Measurements from ENCODE around the gene TFDP2. TPM values are rescaled to one million over a fixed set of nuclear protein-coding genes. Genes with fewer than 3 reads are reported as not detected.
"Not testable (repeated sequence)": the region's sequence is repeated elsewhere in the genome, so short reads cannot be mapped to it uniquely, and the experiment has no call there.

The TFDP2 gene
- total and polyA plus RNA-seq, 4 donors: 13.3 to 62.5 (median 27.8) TPM

DNA sequence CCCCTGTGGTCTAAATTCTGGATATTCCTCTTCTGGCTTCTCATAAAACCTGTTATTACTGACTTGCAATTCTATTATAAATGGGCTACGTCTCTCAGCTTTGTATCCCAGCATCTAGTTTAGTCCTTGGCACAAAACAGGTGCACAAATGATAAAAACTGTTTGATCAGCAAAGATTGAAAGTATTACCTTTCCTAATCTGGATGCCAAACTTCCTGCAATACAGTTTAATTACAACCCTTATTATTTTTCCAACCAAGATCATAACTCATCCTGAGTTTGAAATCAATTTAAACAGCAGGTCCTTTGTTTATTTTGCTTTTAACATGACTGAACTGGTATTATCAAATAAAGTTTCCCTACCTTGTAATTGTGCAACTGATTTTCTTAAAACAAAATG, 140.3 kb downstream of the TFDP2 start:
- WGBS, 2 donors: 94 to 95% methylated on average over 1 of the region's 1 CpG
- ATAC-seq (ENCODE audit: low FRiP score) (no peak), DNase-seq (no peak)
- H3K4me3 ChIP-seq (ENCODE audit: low read length in 2 of 2): no peak overlapping the region
- no peak overlapping the region for H3K27ac ChIP-seq (ENCODE audit: low read depth in 1 of 2, low read length in 2 of 2)
- no peaks in the 10 kb centered on the region for H3K9me3 ChIP-seq (ENCODE audit: control insufficient read depth, low read length)
- H3K4me1 ChIP-seq (ENCODE audit: control insufficient read depth in 1 of 2, insufficient read depth in 2 of 2, low read length in 2 of 2): peaks cover 0 to under 1% of the 10 kb centered on the region in 2 donors
- no peaks in the 10 kb centered on the region for H3K36me3 ChIP-seq (ENCODE audit: control insufficient read depth in 1 of 2, insufficient read depth in 2 of 2, low read length in 1 of 2)
- intact Hi-C loops (cut with DNase I): no loop called here
- no peaks in the 10 kb centered on the region for H3K27me3 ChIP-seq (ENCODE audit: control insufficient read depth in 1 of 2, insufficient read depth in 2 of 2, low read length in 1 of 2)

DNA sequence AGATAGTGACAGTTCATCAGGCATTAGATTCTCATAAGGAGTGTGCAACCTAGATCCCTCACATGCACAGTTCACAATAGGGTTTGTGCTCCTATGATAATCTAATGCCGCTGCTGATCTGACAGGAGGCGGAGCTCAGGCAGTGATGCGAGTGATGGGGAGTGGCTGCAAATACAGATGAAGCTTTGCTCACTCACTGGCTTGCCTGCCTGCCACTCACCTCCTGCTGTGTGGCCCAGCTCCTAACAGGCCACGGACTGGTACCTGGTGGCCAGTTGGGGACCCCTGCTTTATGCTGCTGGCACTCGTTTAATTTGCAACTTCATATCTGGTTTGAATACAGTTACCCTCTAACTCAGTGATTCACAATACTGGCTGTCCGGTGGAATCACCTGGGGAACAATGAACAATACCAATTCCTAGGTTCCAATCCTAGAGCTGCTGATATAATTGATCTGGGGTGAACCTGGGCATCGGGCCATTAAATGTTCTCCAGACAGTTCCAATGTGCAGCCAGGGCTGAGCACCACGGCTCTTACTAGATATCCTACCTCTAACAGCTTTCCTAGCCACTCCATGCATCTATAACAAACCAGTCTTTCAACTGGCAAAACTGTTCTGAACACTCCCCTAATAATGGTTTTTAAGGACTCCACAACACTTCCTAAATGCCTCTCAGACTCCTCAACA, 141.5 kb downstream of the TFDP2 start:
- intact Hi-C loops (cut with DNase I): no loop called here
- Histone ChIP-seq H3K36me3 (ENCODE audit: control insufficient read depth in 1 of 2, insufficient read depth in 2 of 2, low read length in 1 of 2) (no peaks in the 10 kb centered on the region), H3K9me3 (ENCODE audit: control insufficient read depth, low read length) (no peaks in the 10 kb centered on the region), H3K27ac (ENCODE audit: low read depth in 1 of 2, low read length in 2 of 2) (no peak overlapping the region), H3K27me3 (ENCODE audit: control insufficient read depth in 1 of 2, insufficient read depth in 2 of 2, low read length in 1 of 2) (no peaks in the 10 kb centered on the region), H3K4me1 (ENCODE audit: control insufficient read depth in 1 of 2, insufficient read depth in 2 of 2, low read length in 2 of 2) (no peaks in the 10 kb centered on the region), H3K4me3 (ENCODE audit: low read length in 2 of 2) (no peak overlapping the region)
- ATAC-seq (ENCODE audit: low FRiP score): no peak
- no peak for DNase-seq
- 86 to 89% methylated on average over 8 of the region's 8 CpGs for WGBS, 2 donors

DNA sequence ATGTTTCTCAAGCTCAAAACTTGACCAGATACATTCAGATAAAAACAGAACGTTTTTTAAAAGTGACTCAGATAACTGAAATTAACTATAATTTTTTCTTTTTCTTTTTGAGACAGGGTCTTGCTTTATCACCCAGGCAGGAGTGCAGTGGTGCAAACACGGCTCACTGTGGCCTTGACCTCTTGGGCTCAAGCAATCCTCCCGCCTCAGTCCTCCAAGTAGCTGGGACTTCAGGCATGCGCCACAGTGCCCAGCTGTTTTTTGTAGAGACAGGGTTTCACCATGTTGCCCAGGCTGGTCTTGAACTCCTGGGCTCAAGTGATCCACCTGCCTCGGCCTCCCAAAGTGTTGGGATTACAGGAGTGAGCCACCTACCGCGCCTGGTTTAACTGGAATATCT, 144.4 kb downstream of the TFDP2 start:
- H3K4me3 ChIP-seq (ENCODE audit: low read length in 2 of 2); DNase-seq; H3K27me3 ChIP-seq (ENCODE audit: control insufficient read depth in 1 of 2, insufficient read depth in 2 of 2, low read length in 1 of 2); H3K27ac ChIP-seq (ENCODE audit: low read depth in 1 of 2, low read length in 2 of 2); intact Hi-C loops (cut with DNase I); H3K36me3 ChIP-seq (ENCODE audit: control insufficient read depth in 1 of 2, insufficient read depth in 2 of 2, low read length in 1 of 2); ATAC-seq (ENCODE audit: low FRiP score); H3K9me3 ChIP-seq (ENCODE audit: control insufficient read depth, low read length); H3K4me1 ChIP-seq (ENCODE audit: control insufficient read depth in 1 of 2, insufficient read depth in 2 of 2, low read length in 2 of 2): not testable (repeated sequence)
- 90 to 91% methylated on average over 7 of the region's 7 CpGs for WGBS, 2 donors

DNA sequence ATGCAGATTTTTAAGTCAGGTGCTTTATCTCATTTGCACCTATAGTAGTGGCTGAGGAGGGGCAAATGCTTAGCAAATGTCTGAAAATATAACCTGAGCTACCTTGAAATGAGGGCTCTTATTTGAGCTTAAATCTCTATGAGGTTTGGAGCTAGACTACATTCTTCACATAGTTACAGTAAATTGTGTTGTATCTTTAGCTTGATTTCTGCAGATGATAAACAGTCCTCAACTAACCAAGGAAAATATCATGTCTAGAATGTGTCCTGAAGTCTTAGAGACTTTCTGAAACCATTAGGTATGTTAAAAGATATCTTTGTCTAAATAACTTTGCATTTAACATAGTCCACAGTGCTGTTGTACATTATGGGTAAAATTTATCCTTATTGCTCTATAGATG, 145.3 kb downstream of the TFDP2 start:
- no peak overlapping the region for H3K4me3 ChIP-seq (ENCODE audit: low read length in 2 of 2)
- H3K27ac ChIP-seq (ENCODE audit: low read depth in 1 of 2, low read length in 2 of 2): no peak overlapping the region
- DNase-seq (no peak), ATAC-seq (ENCODE audit: low FRiP score) (no peak)
- H3K36me3 ChIP-seq (ENCODE audit: control insufficient read depth in 1 of 2, insufficient read depth in 2 of 2, low read length in 1 of 2): no peaks in the 10 kb centered on the region
- no peaks in the 10 kb centered on the region for H3K27me3 ChIP-seq (ENCODE audit: control insufficient read depth in 1 of 2, insufficient read depth in 2 of 2, low read length in 1 of 2)
- no peaks in the 10 kb centered on the region for H3K4me1 ChIP-seq (ENCODE audit: control insufficient read depth in 1 of 2, insufficient read depth in 2 of 2, low read length in 2 of 2)
- intact Hi-C loops (cut with DNase I): no loop called here
- no peaks in the 10 kb centered on the region for H3K9me3 ChIP-seq (ENCODE audit: control insufficient read depth, low read length)

DNA sequence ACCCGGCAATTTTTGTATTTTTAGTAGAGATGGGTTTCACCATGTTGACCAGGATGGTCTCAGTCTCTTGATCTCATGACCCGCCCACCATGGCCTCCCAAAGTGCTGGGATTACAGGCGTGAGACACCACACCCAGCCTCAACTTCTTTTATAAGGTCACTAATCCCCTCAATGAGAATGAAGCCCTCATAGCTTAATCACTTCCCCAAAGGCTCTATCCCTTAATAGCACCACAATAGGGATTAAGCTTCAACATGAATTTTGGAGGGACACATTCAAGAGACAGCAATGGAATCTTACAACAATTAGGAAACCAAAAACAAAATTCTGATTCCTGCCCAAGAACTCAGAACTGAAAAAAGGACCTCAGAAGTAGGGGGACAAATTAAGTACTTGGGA, 146.1 kb downstream of the TFDP2 start:
- H3K27ac ChIP-seq (ENCODE audit: low read depth in 1 of 2, low read length in 2 of 2): no peak overlapping the region
- ATAC-seq (ENCODE audit: low FRiP score) (no peak), DNase-seq (no peak)
- 96 to 97% methylated on average over 3 of the region's 3 CpGs for WGBS, 2 donors
- H3K36me3 ChIP-seq (ENCODE audit: control insufficient read depth in 1 of 2, insufficient read depth in 2 of 2, low read length in 1 of 2): no peaks in the 10 kb centered on the region
- H3K4me1 ChIP-seq (ENCODE audit: control insufficient read depth in 1 of 2, insufficient read depth in 2 of 2, low read length in 2 of 2): no peaks in the 10 kb centered on the region
- no peaks in the 10 kb centered on the region for H3K9me3 ChIP-seq (ENCODE audit: control insufficient read depth, low read length)
- no peaks in the 10 kb centered on the region for H3K27me3 ChIP-seq (ENCODE audit: control insufficient read depth in 1 of 2, insufficient read depth in 2 of 2, low read length in 1 of 2)
- intact Hi-C loops (cut with DNase I): no loop called here
- H3K4me3 ChIP-seq (ENCODE audit: low read length in 2 of 2): no peak overlapping the region

DNA sequence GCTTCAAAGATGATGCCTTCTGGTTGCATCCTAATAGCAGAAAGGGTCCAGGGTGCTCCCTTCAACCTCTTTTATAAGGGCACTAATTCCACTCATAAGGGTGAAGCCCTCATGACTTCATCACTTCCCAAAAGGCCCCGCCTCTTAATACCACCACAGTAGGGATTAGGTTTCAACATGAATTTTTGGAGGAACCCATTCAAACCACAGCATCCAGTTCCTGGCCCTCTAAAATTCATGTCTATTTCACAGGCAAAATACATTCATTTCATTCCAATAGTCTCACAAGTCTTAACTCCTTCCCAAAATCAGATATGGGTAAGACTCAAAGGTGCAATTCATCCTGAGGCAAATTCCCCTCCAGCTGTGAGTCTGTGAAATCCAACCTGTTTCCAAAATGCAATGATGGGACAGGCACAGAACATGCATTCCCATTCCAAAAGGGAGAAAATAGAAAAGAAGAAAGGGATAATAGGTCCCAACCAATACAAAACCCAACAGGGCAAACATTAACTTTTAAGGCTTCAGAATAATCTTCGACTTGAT, 148.9 kb downstream of the TFDP2 start:
- no peak for DNase-seq
- no peak for ATAC-seq (ENCODE audit: low FRiP score)
- Histone ChIP-seq H3K27me3 (ENCODE audit: control insufficient read depth in 1 of 2, insufficient read depth in 2 of 2, low read length in 1 of 2) (no peaks in the 10 kb centered on the region), H3K4me1 (ENCODE audit: control insufficient read depth in 1 of 2, insufficient read depth in 2 of 2, low read length in 2 of 2) (no peaks in the 10 kb centered on the region), H3K9me3 (ENCODE audit: control insufficient read depth, low read length) (no peaks in the 10 kb centered on the region), H3K4me3 (ENCODE audit: low read length in 2 of 2) (no peak overlapping the region), H3K27ac (ENCODE audit: low read depth in 1 of 2, low read length in 2 of 2) (no peak overlapping the region), H3K36me3 (ENCODE audit: control insufficient read depth in 1 of 2, insufficient read depth in 2 of 2, low read length in 1 of 2) (no peaks in the 10 kb centered on the region)
- WGBS, 2 donors: 96 to 97% methylated on average over 2 of the region's 2 CpGs
- intact Hi-C loops (cut with DNase I): no loop called here

DNA sequence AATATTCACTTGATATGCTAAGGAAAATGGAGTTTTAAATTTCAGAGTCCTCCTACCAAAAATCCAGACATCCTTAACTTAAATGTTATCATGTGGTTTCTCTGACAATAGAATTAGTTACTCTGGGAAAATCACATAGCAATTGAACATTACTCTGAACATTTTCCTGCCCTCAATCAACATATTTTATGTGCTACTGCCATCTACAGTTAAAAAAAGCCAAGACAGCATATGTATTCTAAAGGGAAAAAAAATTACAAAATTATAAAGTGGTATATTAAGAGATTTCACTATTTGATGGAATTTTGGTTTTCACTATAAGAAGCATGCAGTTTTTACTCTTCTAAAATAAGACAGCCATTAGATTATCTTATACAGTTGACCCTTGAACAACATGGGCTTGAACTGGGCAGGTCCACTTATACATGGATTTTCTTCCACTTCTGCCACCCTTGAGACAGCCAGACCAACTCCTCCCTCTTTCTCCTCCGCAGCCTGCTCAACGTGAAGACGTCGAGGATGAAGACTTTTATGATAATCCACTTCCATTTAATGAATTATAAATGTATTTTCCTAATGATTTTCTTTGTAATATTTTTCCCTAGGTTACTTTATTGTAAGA, 150.6 kb downstream of the TFDP2 start:
- no peaks in the 10 kb centered on the region for H3K36me3 ChIP-seq (ENCODE audit: control insufficient read depth in 1 of 2, insufficient read depth in 2 of 2, low read length in 1 of 2)
- H3K4me1 ChIP-seq (ENCODE audit: control insufficient read depth in 1 of 2, insufficient read depth in 2 of 2, low read length in 2 of 2): peaks cover 0 to 1% of the 10 kb centered on the region in 2 donors
- H3K4me3 ChIP-seq (ENCODE audit: low read length in 2 of 2): no peak overlapping the region
- H3K27ac ChIP-seq (ENCODE audit: low read depth in 1 of 2, low read length in 2 of 2): no peak overlapping the region
- H3K27me3 ChIP-seq (ENCODE audit: control insufficient read depth in 1 of 2, insufficient read depth in 2 of 2, low read length in 1 of 2): no peaks in the 10 kb centered on the region
- H3K9me3 ChIP-seq (ENCODE audit: control insufficient read depth, low read length): no peaks in the 10 kb centered on the region
- ATAC-seq (ENCODE audit: low FRiP score): no peak
- intact Hi-C loops (cut with DNase I): no loop called here
- 69 to 85% methylated on average over 4 of the region's 4 CpGs for WGBS, 2 donors
- no peak for DNase-seq

DNA sequence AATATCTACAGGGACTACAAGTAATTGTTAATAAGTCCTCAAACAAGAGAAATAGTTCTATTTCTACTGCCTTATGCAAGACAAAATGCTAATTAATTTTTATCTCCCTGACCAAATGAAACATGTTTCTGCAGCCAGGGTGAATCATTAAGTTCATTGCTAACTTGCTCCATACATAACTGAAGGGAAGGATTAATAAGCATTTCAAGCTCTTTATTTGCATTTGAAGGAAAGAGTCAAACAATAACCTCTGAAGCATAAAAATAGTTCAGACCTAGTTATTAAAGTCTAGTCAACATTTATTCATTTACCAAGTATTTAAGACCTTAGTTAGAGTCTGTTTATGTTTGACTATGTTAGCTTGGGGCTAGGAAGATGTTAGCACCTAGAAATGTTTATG, 152.9 kb downstream of the TFDP2 start:
- no peak overlapping the region for H3K27ac ChIP-seq (ENCODE audit: low read depth in 1 of 2, low read length in 2 of 2)
- no peaks in the 10 kb centered on the region for H3K36me3 ChIP-seq (ENCODE audit: control insufficient read depth in 1 of 2, insufficient read depth in 2 of 2, low read length in 1 of 2)
- intact Hi-C loops (cut with DNase I): no loop called here

DNA sequence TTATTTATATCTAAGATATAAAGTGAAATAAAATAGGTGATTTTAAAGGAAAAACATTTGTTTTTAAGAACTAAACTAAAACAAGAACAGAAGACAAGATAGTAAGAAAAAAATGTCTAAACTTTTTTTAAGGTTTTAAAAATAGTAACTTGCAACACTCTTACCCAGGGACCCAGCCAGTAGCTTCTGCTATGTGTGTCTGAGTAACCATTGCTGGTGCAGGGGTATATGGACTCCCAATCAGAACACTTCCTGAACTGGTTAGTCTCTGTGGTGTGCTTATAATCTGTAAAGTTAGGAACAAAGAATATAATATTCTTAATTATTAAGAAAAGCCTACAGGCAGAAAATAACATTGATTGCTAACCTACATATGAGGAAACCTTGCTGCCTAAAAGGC, 154.5 kb downstream of the TFDP2 start:
- no peak overlapping the region for H3K4me3 ChIP-seq (ENCODE audit: low read length in 2 of 2)
- no peak overlapping the region for H3K27ac ChIP-seq (ENCODE audit: low read depth in 1 of 2, low read length in 2 of 2)
- no peak for DNase-seq
- peaks cover 0 to 1% of the 10 kb centered on the region in 2 donors for H3K4me1 ChIP-seq (ENCODE audit: control insufficient read depth in 1 of 2, insufficient read depth in 2 of 2, low read length in 2 of 2)
- no peak for ATAC-seq (ENCODE audit: low FRiP score)
- H3K9me3 ChIP-seq (ENCODE audit: control insufficient read depth, low read length): no peaks in the 10 kb centered on the region
- intact Hi-C loops (cut with DNase I): no loop called here
- no peaks in the 10 kb centered on the region for H3K27me3 ChIP-seq (ENCODE audit: control insufficient read depth in 1 of 2, insufficient read depth in 2 of 2, low read length in 1 of 2)
- H3K36me3 ChIP-seq (ENCODE audit: control insufficient read depth in 1 of 2, insufficient read depth in 2 of 2, low read length in 1 of 2): no peaks in the 10 kb centered on the region

More for the DNA sequence above, 152.9 kb downstream of the TFDP2 start:
- ATAC-seq (ENCODE audit: low FRiP score) (no peak), DNase-seq (no peak)
- Histone ChIP-seq H3K9me3 (ENCODE audit: control insufficient read depth, low read length) (no peaks in the 10 kb centered on the region), H3K27me3 (ENCODE audit: control insufficient read depth in 1 of 2, insufficient read depth in 2 of 2, low read length in 1 of 2) (no peaks in the 10 kb centered on the region), H3K4me1 (ENCODE audit: control insufficient read depth in 1 of 2, insufficient read depth in 2 of 2, low read length in 2 of 2) (peaks cover 0 to 1% of the 10 kb centered on the region in 2 donors), H3K4me3 (ENCODE audit: low read length in 2 of 2) (no peak overlapping the region)

All from aorta (tissue), 5 donors.